ENCODE data around the gene PLD6. TPM values are rescaled to one million over a fixed set of nuclear protein-coding genes. Genes with fewer than 3 reads are reported as not detected.
A peak's percentile ranks its signal among the peaks of the same experiment; 100 is the strongest.

Gene PLD6
- total and polyA plus RNA-seq, 12 donors: 3.7 to 16.3 (median 7.9) TPM

- no peaks in the 10 kb centered on the region for H3K27me3 ChIP-seq
- peaks cover 0 to 9% (median 0%) of the 10 kb centered on the region in 9 donors for H3K4me1 ChIP-seq
- intact Hi-C loops (cut with DNase I): loop anchor here in 1 of 10 donors (10.0 kb wide), 1 partner anchor 237 kb away; no protein-coding TSS in a partner anchor
- H3K9me3 ChIP-seq: no peaks in the 10 kb centered on the region
- ATAC-seq (no peak), DNase-seq (no peak)
- no peak overlapping the region for H3K27ac ChIP-seq
- H3K36me3 ChIP-seq: peaks cover 0 to 17% (median 7%) of the 10 kb centered on the region in 9 donors
- no peak for TF ChIP-seq CTCF (IDR thresholded peaks at IDR 0.05)
- WGBS, 2 donors: 86 to 89% methylated on average over 10 of the region's 10 CpGs
- H3K4me3 ChIP-seq: no peak overlapping the region
Measured at GRCh38 chr17:17241656-17242055, 35.5 kb upstream of the PLD6 start.

GRCh38 chr17:17239832-17240231 is 33.7 kb upstream of the PLD6 start:
- WGBS, 2 donors: 67 to 87% methylated on average over 1 of the region's 1 CpG
- intact Hi-C loops (cut with DNase I): loop anchor here in 9 of 10 donors (5.0 to 10.0 kb wide), 7 partner anchors 42 to 238 kb away; partner anchors contain the start of gene COPS3 (in 1 of the 9)

GRCh38 chr17:17237026-17237799 is 31.1 kb upstream of the PLD6 start, which contains the start of gene FLCN:
TSS of gene FLCN (minus strand) at chr17:17237168. CDS start at chr17:17228137, 9,031 bp downstream.
- DNase-seq (peak; percentile 92 to 94), ATAC-seq (peak; percentile 94 to 98 (median 96))
- intact Hi-C loops (cut with DNase I): loop anchor here in 8 of 10 donors (2.0 to 10.0 kb wide), 8 partner anchors 45 to 235 kb away; partner anchors contain the start of gene COPS3 (in 1 of the 8)
- Histone ChIP-seq H3K9me3 (no peaks in the 10 kb centered on the region), H3K4me1 (peaks cover 2 to 46% (median 34%) of the 10 kb centered on the region in 9 donors), H3K27ac (peak within 1 kb of the TSS; percentile 88 to 99 (median 98)), H3K27me3 (no peaks in the 10 kb centered on the region), H3K4me3 (peak within 1 kb of the TSS; percentile 85 to 100 (median 94)), H3K36me3 (peaks cover 0 to 11% (median 0%) of the 10 kb centered on the region in 9 donors)
- 0 to 1% methylated on average over 53 of the region's 53 CpGs for WGBS, 2 donors
- no peak for TF ChIP-seq CTCF (IDR thresholded peaks at IDR 0.05)

More at GRCh38 chr17:17239832-17240231, 33.7 kb upstream of the PLD6 start:
- no peak for TF ChIP-seq CTCF (IDR thresholded peaks at IDR 0.05)
- H3K4me3 ChIP-seq: no peak overlapping the region
- DNase-seq: no peak
- no peaks in the 10 kb centered on the region for H3K27me3 ChIP-seq
- no peaks in the 10 kb centered on the region for H3K36me3 ChIP-seq
- no peaks in the 10 kb centered on the region for H3K9me3 ChIP-seq
- peaks cover 2 to 23% (median 14%) of the 10 kb centered on the region in 9 donors for H3K4me1 ChIP-seq
- no peak for ATAC-seq
- H3K27ac ChIP-seq: no peak overlapping the region

GRCh38 chr17:17236295-17237025 is 30.3 kb upstream of the PLD6 start:
- no peak for TF ChIP-seq CTCF (IDR thresholded peaks at IDR 0.05)

More at GRCh38 chr17:17236295-17237025, 30.3 kb upstream of the PLD6 start:
- DNase-seq (no peak), ATAC-seq (peak; percentile 0 to 25 (median 18))
- Histone ChIP-seq H3K9me3 (no peaks in the 10 kb centered on the region), H3K36me3 (peaks cover 0 to 18% (median 4%) of the 10 kb centered on the region in 9 donors), H3K27me3 (no peaks in the 10 kb centered on the region), H3K4me1 (peaks cover 2 to 53% (median 37%) of the 10 kb centered on the region in 9 donors), H3K4me3 (peak overlapping the region; percentile 85 to 100 (median 94)), H3K27ac (peak overlapping the region; percentile 88 to 99 (median 98))
- intact Hi-C loops (cut with DNase I): loop anchor here in 8 of 10 donors (2.0 to 10.0 kb wide), 8 partner anchors 46 to 234 kb away; partner anchors contain the start of gene COPS3 (in 1 of the 8)
- 0 to 1% methylated on average over 31 of the region's 31 CpGs for WGBS, 2 donors

Measured in heart right ventricle (tissue), 16 donors.